ENCODE results near the gene ANP32E. TPM values are rescaled to one million over a fixed set of nuclear protein-coding genes. Genes with fewer than 3 reads are reported as not detected.
"Not testable (repeated sequence)": the region's sequence is repeated elsewhere in the genome, so short reads cannot be mapped to it uniquely, and the experiment has no call there.

The ANP32E gene
- polyA plus RNA-seq, 3 donors, result 111 to 140 (median 129) TPM

DNA sequence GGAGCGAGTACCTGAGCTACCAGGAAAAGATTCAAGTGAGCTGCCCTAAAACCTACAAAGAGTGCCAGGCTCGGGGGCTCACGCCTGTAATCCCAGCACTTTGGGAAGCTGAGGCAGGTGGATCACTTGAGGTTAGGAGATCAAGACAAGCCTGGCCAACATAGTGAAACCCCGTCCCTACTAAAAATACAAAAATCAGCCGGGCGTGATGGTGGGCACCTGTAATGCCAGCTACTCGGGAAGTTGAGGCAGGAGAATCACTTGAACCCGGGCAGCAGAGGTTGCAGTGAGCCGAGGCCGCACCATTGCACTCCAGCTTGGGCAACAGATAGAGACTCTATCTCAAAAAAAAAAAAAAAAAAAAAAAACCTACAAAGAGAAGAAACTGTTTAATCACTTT lies 3.0 kb downstream of the ANP32E start:
- DNase-seq (ENCODE audit: extremely low read depth in 1 of 11, low read depth in 9 of 11, low spot score in 4 of 11), result not testable (repeated sequence)

DNA sequence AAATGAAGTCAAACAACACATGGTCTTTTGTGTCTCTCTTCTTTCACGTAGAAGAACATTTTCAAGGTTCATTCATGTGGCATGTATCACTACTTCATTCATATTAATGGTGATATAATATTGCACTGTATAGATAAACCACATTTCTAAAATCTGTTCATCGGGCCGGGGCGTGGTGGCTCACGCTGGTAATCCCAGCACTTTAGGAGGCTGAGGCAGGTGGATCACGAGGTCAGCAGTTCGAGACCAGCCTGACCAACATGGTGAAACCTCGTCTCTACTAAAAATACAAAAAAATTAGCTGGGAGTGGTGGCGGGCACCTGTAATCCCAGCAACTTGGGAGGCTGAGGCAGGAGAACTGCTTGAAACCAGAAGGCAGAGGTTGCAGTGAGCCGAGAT lies 7.7 kb downstream of the ANP32E start:
- DNase-seq (ENCODE audit: extremely low read depth in 1 of 11, low read depth in 9 of 11, low spot score in 4 of 11), result not testable (repeated sequence)

DNA sequence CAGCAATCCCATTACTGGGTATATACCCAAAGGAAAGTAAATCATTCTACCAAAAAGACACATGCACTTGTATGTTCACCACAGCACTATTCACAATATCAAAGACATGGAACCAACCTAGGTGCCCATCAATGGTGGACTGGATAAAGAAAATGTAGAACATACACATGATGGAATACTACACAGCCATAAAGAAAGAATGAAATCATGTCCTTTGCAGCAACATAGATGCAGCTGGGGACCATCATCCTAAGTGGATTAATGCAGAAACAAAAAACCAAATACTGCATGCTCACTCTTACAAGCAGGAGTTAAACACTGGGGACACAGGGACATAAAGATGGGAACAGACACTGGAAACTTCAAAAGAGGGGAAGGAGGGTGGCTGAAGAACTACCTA lies 8.7 kb downstream of the ANP32E start:
- no peak for DNase-seq (ENCODE audit: extremely low read depth in 1 of 11, low read depth in 9 of 11, low spot score in 4 of 11)

DNA sequence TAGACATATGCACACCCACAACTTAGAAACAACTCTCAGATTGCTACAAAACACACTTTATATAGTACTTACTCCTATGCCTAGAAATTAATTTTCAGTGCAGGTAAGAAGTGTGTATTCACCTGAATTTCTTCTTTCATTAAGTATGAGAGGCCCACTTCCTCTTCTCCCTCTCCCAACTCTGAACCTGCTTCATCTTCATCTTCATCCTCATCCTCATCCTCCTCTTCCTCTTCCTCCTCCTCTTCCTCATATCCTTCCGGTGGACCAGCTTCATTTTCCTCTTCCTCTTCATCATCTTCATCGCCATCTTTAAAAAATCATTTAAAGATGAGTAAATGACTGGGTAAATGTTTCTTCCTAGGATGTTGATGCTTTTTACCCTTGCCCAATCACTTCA lies 9.4 kb downstream of the ANP32E start:
- DNase-seq (ENCODE audit: extremely low read depth in 1 of 11, low read depth in 9 of 11, low spot score in 4 of 11), result no peak

DNA sequence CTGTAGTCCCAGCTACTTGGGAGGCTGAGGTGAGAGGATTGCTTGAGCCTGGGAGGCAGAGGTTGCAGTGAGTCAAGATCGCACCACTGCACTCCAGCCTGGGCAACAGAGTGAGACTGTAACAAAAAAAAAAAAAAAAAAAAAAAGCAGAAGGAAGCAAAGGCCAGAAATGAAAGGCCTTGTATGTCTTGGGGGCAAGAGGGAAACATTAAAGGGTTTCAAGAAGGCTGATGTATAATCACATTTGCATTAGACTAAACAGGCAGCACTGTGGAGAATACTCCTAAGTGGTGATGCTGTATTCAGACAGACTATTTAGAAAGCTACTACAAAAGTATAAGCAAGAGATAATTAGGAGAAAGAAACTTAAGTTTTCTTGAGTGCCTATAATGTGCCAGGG lies 10.4 kb downstream of the ANP32E start:
- DNase-seq (ENCODE audit: extremely low read depth in 1 of 11, low read depth in 9 of 11, low spot score in 4 of 11), result no peak

DNA sequence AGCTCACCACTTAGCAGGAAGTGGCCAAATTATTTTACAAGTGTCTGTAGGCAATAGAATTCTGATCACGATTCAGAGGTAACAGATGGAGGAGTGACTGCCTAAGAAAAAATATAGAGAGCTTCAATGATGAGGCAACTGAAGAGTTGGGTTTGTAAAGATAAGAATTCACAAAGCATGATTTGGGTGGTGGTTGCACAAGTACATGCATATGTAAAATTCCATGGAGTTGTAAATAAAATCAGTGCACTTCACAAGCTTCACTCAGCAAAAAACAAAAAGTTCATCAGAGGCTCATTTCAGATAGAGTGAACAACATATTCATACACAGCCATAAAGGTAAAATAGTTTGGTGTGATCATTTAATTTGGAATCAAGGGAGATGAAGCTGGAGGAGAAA lies 10.9 kb downstream of the ANP32E start:
- DNase-seq (ENCODE audit: extremely low read depth in 1 of 11, low read depth in 9 of 11, low spot score in 4 of 11), result no peak

DNA sequence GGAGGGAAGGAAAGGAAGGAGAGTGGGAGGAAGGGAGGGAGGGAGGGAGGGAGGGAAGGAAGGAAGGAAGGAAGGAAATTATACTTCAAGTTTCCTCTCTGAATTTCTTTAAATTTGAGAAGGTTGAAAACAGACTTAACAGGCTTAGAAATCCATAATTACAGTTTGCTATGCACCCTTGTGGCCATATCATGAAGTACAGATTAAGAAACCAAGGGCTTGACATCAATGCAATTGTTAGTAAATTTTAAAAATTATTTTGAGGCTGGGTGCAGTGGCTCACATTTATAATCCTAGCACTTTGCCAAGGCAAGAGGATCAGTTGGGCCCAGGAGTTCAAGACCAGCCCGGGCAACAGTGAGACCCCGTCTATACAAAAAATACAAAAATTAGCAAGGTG lies 14.4 kb downstream of the ANP32E start:
- DNase-seq (ENCODE audit: extremely low read depth in 1 of 11, low read depth in 9 of 11, low spot score in 4 of 11), result no peak

DNA sequence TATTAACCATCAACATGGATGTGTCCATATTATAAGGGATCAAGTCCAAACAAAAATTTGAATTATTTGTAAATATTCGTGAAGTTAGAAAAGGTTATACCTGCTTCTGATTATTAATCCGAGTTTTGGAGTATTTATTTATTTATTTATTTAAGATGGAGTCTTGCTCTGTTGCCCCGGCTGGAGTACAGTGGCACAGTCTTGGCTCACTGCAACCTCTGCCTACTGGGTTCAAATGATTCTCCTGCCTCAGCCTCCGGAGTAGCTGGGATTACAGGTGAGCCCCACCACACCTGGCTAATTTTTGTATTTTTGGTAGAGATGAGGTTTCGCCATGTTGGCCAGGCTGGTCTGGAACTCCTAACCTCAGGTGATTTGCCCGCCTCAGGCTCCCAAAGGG lies 20.1 kb downstream of the ANP32E start:
- DNase-seq (ENCODE audit: extremely low read depth in 1 of 11, low read depth in 9 of 11, low spot score in 4 of 11), result not testable (repeated sequence)

DNA sequence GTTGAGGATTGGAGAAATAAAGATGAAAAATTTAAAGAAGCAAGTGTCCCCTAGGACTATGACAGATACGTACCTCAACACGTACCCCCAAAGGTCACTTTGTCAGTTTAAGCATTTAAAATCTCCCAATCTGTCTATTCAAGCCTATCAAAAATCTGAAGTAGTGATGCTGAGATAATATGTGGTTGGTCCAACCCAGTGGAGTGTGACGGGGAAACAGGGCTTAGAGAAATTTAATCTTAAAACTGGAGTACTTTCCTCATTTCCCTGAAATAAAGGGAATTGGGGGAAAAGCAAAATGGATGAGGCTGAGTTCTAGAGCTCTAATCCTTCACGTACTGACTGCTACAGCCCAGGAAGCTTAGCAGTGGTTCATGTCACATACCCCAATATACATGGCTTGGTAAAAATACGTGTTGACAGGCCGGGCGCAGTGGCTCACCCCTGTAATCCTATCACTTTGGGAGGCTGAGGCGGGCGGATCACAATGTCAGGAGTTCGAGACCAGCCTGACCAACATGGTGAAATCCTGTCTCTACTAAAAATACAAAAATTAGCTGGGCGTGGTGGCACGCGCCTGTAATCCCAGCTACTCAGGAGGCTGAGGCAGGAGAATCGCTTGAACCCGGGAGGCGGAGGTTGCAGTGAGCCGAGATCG lies 21.7 kb downstream of the ANP32E start:
- peak in 1 of 11 donors; percentile 25 for DNase-seq (ENCODE audit: extremely low read depth in 1 of 11, low read depth in 9 of 11, low spot score in 4 of 11)

DNA sequence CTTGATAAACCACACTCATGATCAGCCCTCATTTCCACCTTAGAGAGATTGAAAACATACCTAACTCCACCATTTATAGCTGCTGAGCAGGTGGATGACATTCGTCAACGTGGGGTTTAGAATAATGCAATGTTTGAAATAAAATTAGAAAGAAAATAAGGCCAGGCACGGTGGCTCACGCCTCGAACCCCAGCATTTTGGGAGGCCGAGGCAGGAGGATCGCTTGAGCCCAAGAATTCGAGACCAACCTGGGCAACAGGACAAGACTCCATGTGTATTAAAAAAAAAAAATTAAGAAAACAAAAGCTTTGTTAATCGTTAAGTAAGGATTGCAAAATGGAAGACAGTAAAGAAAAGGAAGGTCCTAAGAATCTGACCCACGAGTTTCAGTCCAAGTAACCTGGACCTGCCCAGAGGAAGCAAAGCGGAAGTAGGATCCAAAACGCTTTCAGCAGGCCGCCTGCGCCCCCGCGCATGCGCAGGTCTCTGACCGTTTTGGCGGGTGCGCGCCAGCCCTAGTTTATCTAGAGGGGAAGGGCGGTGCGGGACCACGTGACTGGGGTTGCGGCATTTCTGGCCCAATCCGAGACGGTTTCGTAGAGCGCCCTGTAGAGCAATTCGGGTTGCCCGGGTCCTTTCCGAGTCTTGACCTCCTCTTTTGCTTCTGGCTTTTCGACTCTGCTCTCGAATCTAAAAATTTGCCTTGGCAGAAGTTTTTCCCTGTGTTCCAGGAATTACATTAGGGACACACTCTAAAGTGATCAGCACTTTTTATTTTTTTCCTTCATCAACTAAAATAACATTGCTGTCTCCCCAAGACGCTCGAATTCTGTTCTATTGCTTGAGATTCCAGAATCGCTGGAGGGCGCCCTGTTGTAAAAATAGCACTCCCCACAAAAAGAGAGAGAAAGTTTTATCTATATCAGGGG lies 22.5 kb downstream of the ANP32E start:
- DNase-seq (ENCODE audit: extremely low read depth in 1 of 11, low read depth in 9 of 11, low spot score in 4 of 11), result peak; percentile 77 to 93 (median 88)

DNA sequence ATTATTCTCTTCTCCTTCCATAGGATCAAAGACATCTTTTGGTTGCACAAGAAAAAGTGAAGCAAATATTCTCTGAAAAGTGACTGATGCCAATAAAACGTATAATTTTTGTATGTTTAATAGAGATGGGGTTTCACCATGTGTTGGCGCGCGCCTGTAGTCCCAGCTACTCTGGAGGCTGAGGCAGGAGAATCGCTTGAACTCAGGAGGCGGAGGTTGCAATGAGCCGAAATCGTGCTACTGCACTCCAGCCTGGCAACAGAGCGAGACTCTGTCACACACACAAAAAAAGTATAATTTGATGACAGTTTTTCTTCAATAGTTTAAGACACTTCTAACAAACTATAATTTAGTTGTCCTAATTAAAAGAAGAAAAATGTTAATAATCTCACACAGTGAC lies 23.8 kb downstream of the ANP32E start:
- DNase-seq (ENCODE audit: extremely low read depth in 1 of 11, low read depth in 9 of 11, low spot score in 4 of 11), result no peak

DNA sequence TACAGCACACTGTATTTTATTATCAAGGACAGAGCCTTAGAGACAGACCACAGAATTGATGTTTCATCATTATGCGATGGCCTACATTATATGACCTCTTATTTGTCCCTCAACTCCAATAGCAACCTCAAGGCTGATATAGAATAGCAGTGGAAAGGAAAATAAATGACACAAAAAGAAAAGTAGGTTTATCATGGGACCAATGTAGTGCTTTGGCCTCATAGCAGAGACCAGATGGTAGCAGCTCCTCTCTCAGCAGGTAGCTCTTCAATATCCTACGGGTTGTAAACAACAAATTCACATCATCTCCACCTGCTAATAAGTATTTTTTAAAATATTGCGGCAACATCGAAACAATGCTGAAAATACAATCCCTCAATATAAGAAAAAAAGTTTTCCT lies 25.2 kb downstream of the ANP32E start:
- DNase-seq (ENCODE audit: extremely low read depth in 1 of 11, low read depth in 9 of 11, low spot score in 4 of 11), result no peak

DNA sequence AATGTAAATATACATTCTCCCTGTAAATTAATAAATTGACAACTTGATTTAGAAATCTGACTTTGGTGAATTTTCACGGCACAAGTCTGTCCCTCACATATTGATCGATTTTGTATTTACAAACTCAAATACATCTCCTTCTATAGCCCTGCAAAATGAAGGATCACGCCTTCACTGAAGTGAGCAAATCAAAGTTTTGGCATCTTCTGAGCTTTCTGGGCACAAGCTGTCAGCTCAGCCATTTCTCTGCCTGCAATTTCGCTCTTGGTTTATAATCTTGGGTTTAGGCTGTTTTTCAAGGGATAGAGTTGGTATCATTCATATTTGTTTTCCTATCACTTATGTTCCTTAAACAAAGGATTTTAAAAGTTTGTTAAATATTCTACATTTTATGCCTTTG lies 25.8 kb downstream of the ANP32E start:
- DNase-seq (ENCODE audit: extremely low read depth in 1 of 11, low read depth in 9 of 11, low spot score in 4 of 11), result no peak

DNA sequence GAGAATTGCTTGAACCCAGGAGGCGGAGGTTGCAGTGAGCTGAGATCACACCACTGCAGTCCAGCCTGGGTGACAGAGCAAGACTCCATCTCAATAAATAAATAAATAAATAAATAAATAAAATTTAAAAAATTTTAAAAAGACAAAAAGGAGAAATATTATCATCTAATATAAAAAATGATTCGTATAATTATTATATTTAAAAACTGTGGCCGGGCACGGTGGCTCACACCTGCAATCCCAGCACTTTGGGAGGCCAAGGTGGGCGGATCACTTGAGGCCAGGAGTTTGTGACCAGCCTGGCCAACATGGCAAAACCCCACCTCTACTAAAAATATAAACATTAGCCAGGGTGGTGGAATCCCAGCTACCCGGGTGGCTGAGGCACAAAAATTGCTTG lies 27.5 kb downstream of the ANP32E start:
- DNase-seq (ENCODE audit: extremely low read depth in 1 of 11, low read depth in 9 of 11, low spot score in 4 of 11), result not testable (repeated sequence)

DNA sequence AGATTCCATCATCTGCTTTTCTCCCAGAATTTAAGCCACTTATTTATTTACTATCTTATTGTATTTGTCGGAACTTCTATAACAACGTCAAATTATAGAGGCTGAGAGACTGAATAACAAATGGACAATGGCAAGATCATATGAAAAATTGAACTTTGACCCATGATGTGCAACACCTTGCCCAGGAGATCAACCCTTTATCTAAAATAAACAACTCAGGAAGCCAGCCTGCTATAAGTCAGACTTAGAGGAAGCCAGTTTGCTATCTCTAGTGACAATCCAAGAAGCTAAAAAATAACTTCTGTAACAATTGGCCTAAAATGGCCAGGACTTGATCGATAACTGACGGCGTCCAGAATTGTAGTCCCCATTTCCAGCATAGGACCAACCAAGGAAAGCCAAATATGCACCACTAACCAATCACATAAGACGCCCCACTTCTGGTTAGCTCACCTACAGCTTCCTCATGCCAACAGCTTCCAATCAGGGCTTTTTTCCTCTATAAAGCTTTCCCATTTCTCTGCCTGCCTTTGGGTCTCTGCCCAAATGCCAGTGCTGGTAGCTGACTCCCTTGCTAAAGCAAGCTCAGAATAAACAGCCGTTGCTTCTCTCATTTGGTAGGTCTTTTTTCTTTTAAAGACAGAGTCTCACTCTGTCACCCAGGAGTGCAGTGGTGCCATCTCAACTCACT lies 28.5 kb downstream of the ANP32E start:
- DNase-seq (ENCODE audit: extremely low read depth in 1 of 11, low read depth in 9 of 11, low spot score in 4 of 11), result no peak

DNA sequence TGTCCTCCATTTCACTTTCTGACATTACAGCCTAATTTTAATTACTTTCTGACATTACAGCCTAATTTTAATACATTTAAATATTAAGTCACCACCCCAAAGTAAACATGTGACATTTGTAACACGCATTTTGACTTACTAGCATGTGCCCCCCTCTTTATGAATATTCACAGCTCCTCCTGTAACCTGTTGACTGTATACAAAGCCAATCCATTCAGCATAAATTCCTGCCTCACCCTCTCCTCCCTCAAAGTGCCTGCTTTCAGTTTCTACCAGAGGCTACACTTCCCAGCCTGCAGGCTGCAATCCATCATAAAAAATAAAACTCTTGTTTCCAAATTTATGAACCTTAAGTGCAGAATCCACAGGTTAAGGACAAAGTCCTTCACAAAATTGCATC lies 39.5 kb downstream of the ANP32E start:
- no peak for DNase-seq (ENCODE audit: extremely low read depth in 1 of 11, low read depth in 9 of 11, low spot score in 4 of 11)

DNA sequence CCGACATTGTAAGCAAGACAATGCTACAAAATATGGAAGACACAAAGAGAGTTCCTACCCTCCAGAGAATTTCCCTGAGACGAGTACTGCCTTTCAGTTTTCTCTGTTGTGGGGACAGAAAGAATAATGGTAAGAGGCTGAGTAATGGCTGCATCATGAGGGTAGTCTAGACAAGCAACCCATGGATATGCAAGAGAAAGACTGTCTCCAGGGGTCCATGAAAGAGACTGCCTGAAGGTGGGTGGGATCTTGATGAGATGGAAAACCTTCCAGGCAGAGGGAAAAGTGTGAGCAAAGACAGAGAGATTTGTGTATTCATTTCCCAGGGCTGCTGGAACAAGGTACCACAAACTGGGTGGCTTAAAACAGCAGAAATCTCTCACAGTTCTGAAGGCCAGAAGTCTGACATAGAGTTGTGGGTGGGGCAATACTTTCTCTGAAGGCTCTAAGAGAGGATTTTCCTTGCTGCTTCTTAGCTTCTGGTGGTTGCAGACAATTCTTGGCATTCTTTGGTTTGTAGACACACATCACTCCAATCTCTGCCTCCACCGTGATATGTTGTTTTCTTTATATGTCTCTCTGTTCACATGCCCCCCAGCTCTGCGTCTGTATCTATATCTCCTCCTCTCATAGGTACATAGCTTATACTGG lies 41.4 kb downstream of the ANP32E start:
- DNase-seq (ENCODE audit: extremely low read depth in 1 of 11, low read depth in 9 of 11, low spot score in 4 of 11), result no peak

DNA sequence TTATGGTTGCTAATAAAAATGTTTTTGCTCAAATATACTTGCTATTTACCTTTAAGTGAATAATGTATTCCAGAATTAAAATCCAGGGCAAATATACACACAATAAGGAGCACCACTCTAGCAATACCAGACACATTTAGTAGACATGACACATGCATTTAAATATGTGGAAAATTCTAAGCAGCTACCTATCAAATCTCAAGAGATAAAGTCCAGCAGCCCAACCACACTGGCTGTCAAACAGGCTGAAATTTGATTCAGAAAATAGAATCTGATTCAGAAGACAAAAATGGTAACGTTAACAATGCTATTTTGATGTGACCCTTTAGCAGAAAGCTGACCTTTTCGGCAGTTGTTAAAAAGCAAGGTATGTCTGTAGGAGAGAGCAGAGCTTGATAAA lies 43.9 kb downstream of the ANP32E start:
- no peak for DNase-seq (ENCODE audit: extremely low read depth in 1 of 11, low read depth in 9 of 11, low spot score in 4 of 11)

DNA sequence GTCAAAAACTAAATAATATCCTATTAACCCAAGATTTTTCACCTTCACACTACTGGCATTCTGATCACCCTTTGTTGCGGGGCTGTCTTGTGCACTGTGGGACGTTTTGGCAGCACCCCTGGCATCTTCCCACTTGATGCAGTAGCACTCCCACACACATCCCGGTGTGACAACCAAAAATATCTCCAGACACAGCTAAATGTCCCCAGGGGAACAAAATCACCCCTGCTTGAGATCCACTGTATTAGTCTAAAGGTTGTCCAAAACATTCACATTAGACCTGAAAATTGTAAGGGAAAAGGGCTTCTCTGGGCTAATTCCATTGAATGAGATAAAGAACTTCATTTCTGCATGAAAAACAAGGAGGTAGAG lies 48.4 kb downstream of the ANP32E start:
- DNase-seq (ENCODE audit: extremely low read depth in 1 of 11, low read depth in 9 of 11, low spot score in 4 of 11), result no peak

All from renal cortex interstitium (tissue), 11 donors.